ENCODE data around the gene POFUT2.

The POFUT2 gene

GRCh38 chr21:45264146-45264911 is 23.4 kb downstream of the POFUT2 start:
- DNase-seq (ENCODE audit: low read depth in 4 of 4, low spot score in 1 of 4), result no peak

- DNase-seq (ENCODE audit: low read depth in 4 of 4, low spot score in 1 of 4), result no peak
Observed at GRCh38 chr21:45263534-45263933, 24.2 kb downstream of the POFUT2 start.

GRCh38 chr21:45262616-45263015 is 25.1 kb downstream of the POFUT2 start:
- DNase-seq (ENCODE audit: low read depth in 4 of 4, low spot score in 1 of 4), result no peak

GRCh38 chr21:45262041-45262581 is 25.6 kb downstream of the POFUT2 start:
- no peak for DNase-seq (ENCODE audit: low read depth in 4 of 4, low spot score in 1 of 4)

GRCh38 chr21:45261093-45261492 is 26.6 kb downstream of the POFUT2 start:
- DNase-seq (ENCODE audit: low read depth in 4 of 4, low spot score in 1 of 4), result no peak

GRCh38 chr21:45260191-45260825 is 27.4 kb downstream of the POFUT2 start:
- no peak for DNase-seq (ENCODE audit: low read depth in 4 of 4, low spot score in 1 of 4)

- DNase-seq (ENCODE audit: low read depth in 4 of 4, low spot score in 1 of 4), result no peak
Observed at GRCh38 chr21:45259206-45259840, 28.4 kb downstream of the POFUT2 start.

GRCh38 chr21:45258466-45258865 is 29.2 kb downstream of the POFUT2 start:
- no peak for DNase-seq (ENCODE audit: low read depth in 4 of 4, low spot score in 1 of 4)

- no peak for DNase-seq (ENCODE audit: low read depth in 4 of 4, low spot score in 1 of 4)
Observed at GRCh38 chr21:45257673-45258341, 29.9 kb downstream of the POFUT2 start.

GRCh38 chr21:45256912-45257672 is 30.6 kb downstream of the POFUT2 start:
- DNase-seq (ENCODE audit: low read depth in 4 of 4, low spot score in 1 of 4), result no peak

- no peak for DNase-seq (ENCODE audit: low read depth in 4 of 4, low spot score in 1 of 4)
Observed at GRCh38 chr21:45256021-45256911, 31.4 kb downstream of the POFUT2 start.

GRCh38 chr21:45255381-45256020 is 32.2 kb downstream of the POFUT2 start:
- DNase-seq (ENCODE audit: low read depth in 4 of 4, low spot score in 1 of 4), result no peak

- no peak for DNase-seq (ENCODE audit: low read depth in 4 of 4, low spot score in 1 of 4)
Observed at GRCh38 chr21:45254460-45254930, 33.2 kb downstream of the POFUT2 start.

- DNase-seq (ENCODE audit: low read depth in 4 of 4, low spot score in 1 of 4), result no peak
Observed at GRCh38 chr21:45253633-45254459, 33.8 kb downstream of the POFUT2 start.

GRCh38 chr21:45253180-45253579 is 34.5 kb downstream of the POFUT2 start:
- DNase-seq (ENCODE audit: low read depth in 4 of 4, low spot score in 1 of 4), result no peak

GRCh38 chr21:45252448-45252925 is 35.2 kb downstream of the POFUT2 start:
- no peak for DNase-seq (ENCODE audit: low read depth in 4 of 4, low spot score in 1 of 4)

GRCh38 chr21:45251635-45252447 is 35.9 kb downstream of the POFUT2 start:
- DNase-seq (ENCODE audit: low read depth in 4 of 4, low spot score in 1 of 4), result no peak

All from stimulated activated CD4-positive, alpha-beta T cell treated with anti-CD3 and anti-CD28 coated beads, Interleukin-1b, Interleukin-23, amount 100 ng/mL, for 24 hours (primary cell).